Measurements from ENCODE around the gene SPATS2. TPM values are rescaled to one million over a fixed set of nuclear protein-coding genes. Genes with fewer than 3 reads are reported as not detected.

The SPATS2 gene
- total and polyA plus RNA-seq, 2 donors (not counting 3 experiments of a cell fraction or from before 2014, with no cell fraction given) = 55.8 to 66.5 TPM

GRCh38 chr12:49334226-49334625, 33.0 kb upstream of the SPATS2 start:
- no peak for FAIRE-seq
- H3K4me2 ChIP-seq (ENCODE audit: insufficient read depth, low read length) = no peak overlapping the region
- BruUV-seq (replicated peaks) = no TSS peak
- no peaks in the 10 kb centered on the region for H4K20me1 ChIP-seq (replicated peaks; ENCODE audit: control insufficient read depth, extremely low read depth, insufficient read depth, low read length)
- no peak for DNase-seq (ENCODE audit: low read depth, low spot score)
- no peaks in the 10 kb centered on the region for H3K9me1 ChIP-seq (replicated peaks; ENCODE audit: control insufficient read depth, extremely low read depth, insufficient read depth, low read length)
- no peak overlapping the region for H2AFZ ChIP-seq (ENCODE audit: low read depth, low read length)
- TF ChIP-seq MYC (IDR thresholded peaks at IDR 0.05; ENCODE audit: low read depth, low read length) (no peak), MAX (IDR thresholded peaks at IDR 0.05; ENCODE audit: insufficient read depth, insufficient read length) (no peak), EZH2 (IDR thresholded peaks at IDR 0.05; ENCODE audit: borderline replicate concordance, low read depth, low read length, severe bottlenecking) (no peak)
- H3K36me3 ChIP-seq (ENCODE audit: control insufficient read depth in 2 of 2, extremely low read depth in 1 of 2, insufficient read depth in 2 of 2, low read length in 2 of 2) = peaks cover 3 to 4% of the 10 kb centered on the region in 2 experiments
- dilution Hi-C loops (cut with MboI; ENCODE audit: extremely low pct_ligation_motif_present, low sequenced_read_pairs) = no loop called here
- intact Hi-C loops (cut with micrococcal nuclease) = no loop called here
- no peaks in the 10 kb centered on the region for H3K9me3 ChIP-seq (replicated peaks; ENCODE audit: control insufficient read depth, insufficient read depth, low read length)
- H3K27me3 ChIP-seq (ENCODE audit: control insufficient read depth in 2 of 2, insufficient read depth in 2 of 2, low read length in 2 of 2) = peaks cover 44 to 48% of the 10 kb centered on the region in 2 experiments
- POLR2A ChIA-PET = no interaction called here
- CTCF ChIA-PET = interaction anchor here (1.2 to 9.0 kb wide), 6 partner anchors 8 to 247 kb away, joined by 5 to 280 read pairs (median 63); partner anchors contain the start of gene DNAJC22
- no peaks in the 10 kb centered on the region for H3K79me2 ChIP-seq (ENCODE audit: control insufficient read depth, insufficient read depth, low read length)
- H3K4me1 ChIP-seq (ENCODE audit: control insufficient read depth, extremely low read depth, insufficient read depth, low read length) = no peaks in the 10 kb centered on the region
- H3K27ac ChIP-seq (ENCODE audit: insufficient read depth, low read depth, low read length) = no peak overlapping the region
- no peak overlapping the region for H3K4me3 ChIP-seq (replicated peaks in 1 of 3; ENCODE audit: insufficient read depth in 1 of 3, low read depth in 1 of 3, low read length in 3 of 3)
- H3K9ac ChIP-seq (replicated peaks; ENCODE audit: extremely low read depth, insufficient read depth, low read length) = no peak overlapping the region

DNA sequence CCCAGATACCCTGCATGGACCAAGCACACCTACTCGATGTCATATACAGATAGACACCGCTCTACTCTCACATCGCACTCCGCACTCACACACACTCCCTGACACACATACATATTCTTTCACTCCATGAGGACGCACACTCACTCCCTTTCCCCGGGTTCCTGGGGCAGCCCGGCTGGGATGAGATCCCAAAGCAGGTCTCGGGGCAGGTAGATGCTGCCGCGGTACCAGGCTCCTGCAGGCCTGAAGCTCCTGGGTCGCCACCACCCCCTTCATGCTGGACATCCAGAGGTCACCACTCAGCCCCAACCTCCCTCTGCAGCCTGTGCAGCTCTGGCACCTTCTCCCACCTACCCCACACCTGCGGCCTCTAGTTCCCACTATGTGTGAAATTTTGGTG, 32.6 kb upstream of the SPATS2 start:
- H3K27ac ChIP-seq (ENCODE audit: insufficient read depth, low read depth, low read length) = no peak overlapping the region
- H3K4me2 ChIP-seq (ENCODE audit: insufficient read depth, low read length) = no peak overlapping the region
- POLR2A ChIA-PET = no interaction called here
- no peaks in the 10 kb centered on the region for H3K9me1 ChIP-seq (replicated peaks; ENCODE audit: control insufficient read depth, extremely low read depth, insufficient read depth, low read length)
- H3K36me3 ChIP-seq (ENCODE audit: control insufficient read depth in 2 of 2, extremely low read depth in 1 of 2, insufficient read depth in 2 of 2, low read length in 2 of 2) = peaks cover 2% of the 10 kb centered on the region in 2 experiments
- dilution Hi-C loops (cut with MboI; ENCODE audit: extremely low pct_ligation_motif_present, low sequenced_read_pairs) (no loop called here), intact Hi-C loops (cut with micrococcal nuclease) (no loop called here)
- H3K27me3 ChIP-seq (ENCODE audit: control insufficient read depth in 2 of 2, insufficient read depth in 2 of 2, low read length in 2 of 2) = peaks cover 45 to 48% of the 10 kb centered on the region in 2 experiments
- no TSS peak for BruUV-seq (replicated peaks)
- CTCF ChIA-PET = interaction anchor here (1.2 to 9.0 kb wide), 4 partner anchors 15 to 246 kb away, joined by 5 to 280 read pairs (median 26); partner anchors contain the start of gene DNAJC22
- no peaks in the 10 kb centered on the region for H4K20me1 ChIP-seq (replicated peaks; ENCODE audit: control insufficient read depth, extremely low read depth, insufficient read depth, low read length)
- FAIRE-seq = no peak
- H3K9ac ChIP-seq (replicated peaks; ENCODE audit: extremely low read depth, insufficient read depth, low read length) = no peak overlapping the region
- H2AFZ ChIP-seq (ENCODE audit: low read depth, low read length) = no peak overlapping the region
- no peak for DNase-seq (ENCODE audit: low read depth, low spot score)
- peak; percentile 35 for TF ChIP-seq EZH2 (IDR thresholded peaks at IDR 0.05; ENCODE audit: borderline replicate concordance, low read depth, low read length, severe bottlenecking)
- TF ChIP-seq, protein P1, sequence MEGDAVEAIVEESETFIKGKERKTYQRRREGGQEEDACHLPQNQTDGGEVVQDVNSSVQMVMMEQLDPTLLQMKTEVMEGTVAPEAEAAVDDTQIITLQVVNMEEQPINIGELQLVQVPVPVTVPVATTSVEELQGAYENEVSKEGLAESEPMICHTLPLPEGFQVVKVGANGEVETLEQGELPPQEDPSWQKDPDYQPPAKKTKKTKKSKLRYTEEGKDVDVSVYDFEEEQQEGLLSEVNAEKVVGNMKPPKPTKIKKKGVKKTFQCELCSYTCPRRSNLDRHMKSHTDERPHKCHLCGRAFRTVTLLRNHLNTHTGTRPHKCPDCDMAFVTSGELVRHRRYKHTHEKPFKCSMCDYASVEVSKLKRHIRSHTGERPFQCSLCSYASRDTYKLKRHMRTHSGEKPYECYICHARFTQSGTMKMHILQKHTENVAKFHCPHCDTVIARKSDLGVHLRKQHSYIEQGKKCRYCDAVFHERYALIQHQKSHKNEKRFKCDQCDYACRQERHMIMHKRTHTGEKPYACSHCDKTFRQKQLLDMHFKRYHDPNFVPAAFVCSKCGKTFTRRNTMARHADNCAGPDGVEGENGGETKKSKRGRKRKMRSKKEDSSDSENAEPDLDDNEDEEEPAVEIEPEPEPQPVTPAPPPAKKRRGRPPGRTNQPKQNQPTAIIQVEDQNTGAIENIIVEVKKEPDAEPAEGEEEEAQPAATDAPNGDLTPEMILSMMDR (IDR thresholded peaks at IDR 0.05; ENCODE audit: extremely low read depth in 1 of 2, insufficient read depth in 1 of 2, low read depth in 1 of 2, low read length in 2 of 2) = no peak
- H3K4me1 ChIP-seq (ENCODE audit: control insufficient read depth, extremely low read depth, insufficient read depth, low read length) = no peaks in the 10 kb centered on the region
- H3K4me3 ChIP-seq (replicated peaks in 1 of 3; ENCODE audit: insufficient read depth in 1 of 3, low read depth in 1 of 3, low read length in 3 of 3) = no peak overlapping the region
- H3K79me2 ChIP-seq (ENCODE audit: control insufficient read depth, insufficient read depth, low read length) = no peaks in the 10 kb centered on the region
- H3K9me3 ChIP-seq (replicated peaks; ENCODE audit: control insufficient read depth, insufficient read depth, low read length) = no peaks in the 10 kb centered on the region

All from endothelial cell of umbilical vein (primary cell).